ENCODE data around the gene SCAND1. TPM values are rescaled to one million over a fixed set of nuclear protein-coding genes. Genes with fewer than 3 reads are reported as not detected.
"Not testable (repeated sequence)": the region's sequence is repeated elsewhere in the genome, so short reads cannot be mapped to it uniquely, and the experiment has no call there.

Gene SCAND1
- total RNA-seq: 24.5 TPM

DNA sequence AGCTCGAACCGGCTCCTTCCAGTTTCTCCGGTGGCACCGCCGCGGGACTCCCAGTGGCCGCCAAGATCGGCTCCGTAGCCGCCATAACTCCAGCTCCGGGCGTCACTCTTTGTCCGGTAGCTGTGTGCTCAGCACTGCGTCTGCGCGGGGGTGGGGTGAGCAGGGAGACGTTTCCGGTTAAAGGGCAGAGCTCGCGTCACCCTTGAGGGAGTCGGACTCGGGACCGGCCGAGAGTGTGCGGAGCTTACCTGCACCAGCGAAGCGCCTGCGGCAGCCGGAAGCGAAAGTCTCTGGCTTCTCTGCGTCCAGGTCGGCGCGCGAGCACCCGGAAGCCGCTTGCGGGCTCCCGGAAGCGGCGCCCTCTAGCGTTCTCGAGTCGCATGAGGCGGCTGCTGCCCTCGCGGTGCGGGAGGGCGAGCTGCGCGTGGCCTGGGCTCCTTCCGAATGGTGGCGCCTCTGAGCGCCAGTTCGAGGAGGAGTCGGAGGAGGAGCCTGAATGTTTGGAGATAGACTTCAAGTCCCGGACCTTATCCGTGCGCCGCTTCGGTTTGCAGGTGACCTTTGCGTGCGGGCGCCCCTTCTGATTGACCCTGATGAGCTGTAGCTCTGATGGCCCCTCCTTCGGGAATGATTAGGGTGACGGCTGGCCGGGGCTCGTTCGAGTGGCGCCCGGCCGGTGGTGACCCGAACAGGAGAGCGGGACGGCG lies at the start of gene SCAND1:
TSS of gene SCAND1 (minus strand) at position 303 of the 707 bp plus-strand sequence. CDS start at position 85, 218 bp downstream.
- DNase-seq: peak; percentile 99

- DNase-seq: no peak
These were observed 49.7 kb upstream of the SCAND1 start for GRCh38 chr20:36004045-36004444.

- DNase-seq: no peak
These were observed 48.6 kb upstream of the SCAND1 start for GRCh38 chr20:36002855-36003254.

DNA sequence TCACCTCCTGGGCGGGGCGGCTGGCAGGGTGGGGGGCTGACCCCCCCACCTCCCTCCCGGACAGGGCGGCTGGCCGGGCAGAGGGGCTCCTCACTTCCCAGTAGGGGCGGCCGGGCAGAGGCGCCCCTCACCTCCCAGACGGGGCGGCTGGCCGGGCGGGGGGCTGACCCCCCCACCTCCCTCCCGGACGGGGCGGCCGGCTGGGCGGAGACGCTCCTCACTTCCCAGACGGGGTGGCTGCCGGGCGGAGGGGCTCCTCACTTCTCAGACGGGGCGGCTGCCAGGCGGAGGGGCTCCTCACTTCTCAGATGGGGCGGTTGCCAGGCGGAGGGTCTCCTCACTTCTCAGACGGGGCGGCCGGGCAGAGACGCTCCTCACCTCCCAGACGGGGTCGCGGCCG lies 47.0 kb upstream of the SCAND1 start:
- DNase-seq: not testable (repeated sequence)

- not testable (repeated sequence) for DNase-seq
These were observed 42.2 kb upstream of the SCAND1 start for GRCh38 chr20:35996492-35996891.

- DNase-seq: peak; percentile 91
These were observed 40.7 kb upstream of the SCAND1 start for GRCh38 chr20:35994994-35995453.

GRCh38 chr20:35992713-35993335 lies 38.5 kb upstream of the SCAND1 start:
- DNase-seq: peak; percentile 85

GRCh38 chr20:35991142-35991771 lies 37.0 kb upstream of the SCAND1 start:
- DNase-seq: peak; percentile 35

DNA sequence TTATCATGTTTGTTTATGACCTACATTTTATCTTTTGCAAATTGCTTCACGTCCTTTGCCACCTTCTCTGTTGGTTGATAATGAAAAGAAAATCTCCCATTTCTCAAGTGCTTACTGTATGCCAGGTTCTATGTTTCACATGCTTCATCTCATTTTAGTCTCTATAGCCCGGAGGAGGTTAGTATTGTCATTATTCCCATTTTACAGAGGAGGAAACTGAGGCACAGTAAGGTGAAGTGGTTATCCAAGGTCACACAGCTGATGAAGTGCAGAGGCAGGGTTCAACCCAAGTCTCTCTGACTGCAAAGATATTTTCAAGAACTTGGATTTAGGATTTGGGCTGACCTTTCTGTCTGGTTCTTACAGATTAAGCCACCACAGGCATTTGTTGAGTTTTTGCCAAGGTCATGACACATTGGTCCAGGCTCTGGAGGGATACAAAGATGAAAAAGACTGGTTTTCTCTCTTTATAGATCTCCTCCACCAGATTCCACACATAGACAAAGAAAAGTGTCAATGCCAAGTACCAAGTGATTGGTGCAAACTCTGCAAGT lies 34.7 kb upstream of the SCAND1 start:
- DNase-seq: no peak

DNA sequence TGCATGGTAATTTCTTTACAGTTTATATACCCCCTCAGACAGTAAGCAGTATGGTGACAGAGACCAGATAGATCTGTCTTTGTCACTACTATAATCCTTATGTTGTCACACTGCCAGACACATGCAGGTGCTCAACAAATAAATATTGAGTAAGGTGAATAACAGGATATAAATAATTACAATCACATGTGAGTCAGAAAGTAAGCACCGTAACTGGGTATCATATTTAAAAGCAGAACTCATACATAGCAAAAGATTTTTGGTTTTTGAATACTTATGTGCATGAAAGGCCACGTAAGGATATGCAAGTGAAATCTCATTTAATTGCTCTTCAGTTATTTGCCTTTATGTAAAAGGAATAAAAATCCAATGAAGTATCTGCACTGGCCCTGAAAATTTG lies 31.5 kb upstream of the SCAND1 start:
- DNase-seq: no peak

DNA sequence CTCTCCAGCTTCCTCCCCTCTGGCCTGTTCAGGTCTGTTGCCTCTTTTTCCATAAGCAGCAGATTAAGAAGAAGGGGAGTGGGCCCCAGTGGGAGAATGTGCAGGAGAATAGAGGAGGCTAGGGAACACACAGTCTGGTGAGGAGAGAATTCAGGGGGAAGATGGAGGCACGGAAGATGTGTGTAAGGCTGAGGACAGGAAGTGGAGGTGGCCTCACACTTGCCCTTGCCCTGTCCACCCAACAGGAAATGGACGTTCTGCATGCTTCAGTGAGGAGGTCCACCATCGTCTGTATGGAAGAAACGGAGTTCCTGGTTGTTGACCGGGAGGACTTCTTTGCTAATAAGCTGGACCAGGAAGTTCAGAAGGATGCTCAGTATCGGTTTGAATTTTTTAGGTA lies 30.1 kb upstream of the SCAND1 start:
- DNase-seq: no peak

GRCh38 chr20:35981969-35982368 lies 27.7 kb upstream of the SCAND1 start:
- no peak for DNase-seq

GRCh38 chr20:35979544-35979943 lies 25.2 kb upstream of the SCAND1 start:
- DNase-seq: no peak

DNA sequence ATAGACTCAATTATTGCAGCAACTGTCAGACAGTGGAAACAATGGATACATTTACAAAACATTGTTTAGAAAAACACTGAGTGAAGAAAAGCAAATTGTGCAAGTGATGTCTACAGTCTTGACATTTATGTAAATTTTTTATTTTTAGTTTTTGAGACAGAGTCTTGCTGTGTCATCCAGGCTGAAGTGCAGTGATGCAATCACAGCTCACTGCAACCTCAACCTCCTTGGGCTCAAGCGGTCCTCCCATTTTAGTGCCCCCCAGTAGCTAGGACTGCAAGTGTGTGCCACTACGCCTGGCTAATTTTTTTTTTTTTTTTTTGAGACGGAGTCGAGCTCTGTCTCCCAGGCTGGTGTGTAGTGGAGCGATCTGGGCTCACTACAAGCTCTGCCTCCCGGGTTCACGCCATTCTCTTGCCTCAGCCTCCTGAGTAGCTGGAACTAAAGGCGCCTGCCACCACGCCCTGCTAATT lies 23.8 kb upstream of the SCAND1 start:
- no peak for DNase-seq

DNA sequence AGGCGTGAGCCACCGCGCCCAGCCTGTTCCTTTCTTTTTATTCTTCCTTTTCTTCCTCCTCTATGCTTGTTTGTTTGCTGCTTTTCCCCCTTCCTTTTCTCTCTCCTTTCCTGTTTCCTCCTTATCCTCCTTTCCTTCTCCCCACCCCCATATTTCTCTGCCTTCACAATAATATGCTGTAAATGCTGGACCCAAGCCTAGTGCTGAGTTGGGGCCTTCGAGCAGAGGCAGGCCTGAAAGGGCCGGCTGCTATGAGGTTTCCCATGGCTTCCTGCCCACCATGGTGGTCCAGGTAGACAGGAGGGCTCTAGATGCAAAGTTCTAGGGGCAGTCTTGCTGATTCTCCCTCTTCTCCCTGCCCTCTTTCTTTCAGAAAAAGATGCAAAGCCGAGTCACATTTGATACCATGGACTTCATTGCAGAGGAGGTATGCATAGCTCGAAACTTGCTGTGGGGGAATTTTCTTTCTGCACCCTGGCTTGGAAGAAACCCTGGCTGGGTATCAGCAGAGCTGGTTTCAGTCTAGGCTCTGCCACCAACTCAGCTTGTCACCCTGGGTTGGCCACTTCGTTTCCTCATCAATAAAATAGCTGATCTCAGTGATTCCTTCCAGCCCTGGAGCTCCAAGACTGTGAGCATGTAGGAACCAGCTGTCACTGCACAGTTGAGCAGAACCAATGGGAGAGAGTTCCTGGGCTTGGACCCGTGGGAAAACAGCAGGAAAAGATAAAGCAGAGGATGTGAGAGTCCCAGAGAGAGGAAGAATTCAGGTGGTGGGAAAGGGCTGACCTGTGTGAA lies 21.5 kb upstream of the SCAND1 start:
- DNase-seq: no peak

DNA sequence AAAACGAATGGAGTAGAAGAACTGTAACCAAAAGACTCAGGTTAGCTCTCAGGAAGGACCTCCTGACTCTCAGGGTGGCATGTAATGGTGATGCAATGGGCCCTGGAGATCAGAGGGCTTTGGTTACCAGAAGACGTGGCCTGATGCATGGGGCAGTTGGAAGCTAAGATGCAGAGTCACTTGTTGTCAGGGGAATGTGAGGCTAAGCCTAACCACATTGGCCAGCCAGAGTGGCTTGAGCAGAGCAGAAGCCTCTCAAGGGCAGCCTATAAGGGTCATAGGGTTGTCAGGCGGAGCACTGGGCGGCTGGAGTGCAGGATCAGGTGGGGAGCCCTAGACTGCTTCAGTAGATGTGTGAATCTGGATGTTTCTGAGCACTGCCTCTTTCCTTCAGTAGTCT lies 20.0 kb upstream of the SCAND1 start:
- no peak for DNase-seq

- DNase-seq: peak; percentile 69
These were observed 18.2 kb upstream of the SCAND1 start for GRCh38 chr20:35972462-35972861.

- no peak for DNase-seq
These were observed 17.7 kb upstream of the SCAND1 start for GRCh38 chr20:35971981-35972380.

DNA sequence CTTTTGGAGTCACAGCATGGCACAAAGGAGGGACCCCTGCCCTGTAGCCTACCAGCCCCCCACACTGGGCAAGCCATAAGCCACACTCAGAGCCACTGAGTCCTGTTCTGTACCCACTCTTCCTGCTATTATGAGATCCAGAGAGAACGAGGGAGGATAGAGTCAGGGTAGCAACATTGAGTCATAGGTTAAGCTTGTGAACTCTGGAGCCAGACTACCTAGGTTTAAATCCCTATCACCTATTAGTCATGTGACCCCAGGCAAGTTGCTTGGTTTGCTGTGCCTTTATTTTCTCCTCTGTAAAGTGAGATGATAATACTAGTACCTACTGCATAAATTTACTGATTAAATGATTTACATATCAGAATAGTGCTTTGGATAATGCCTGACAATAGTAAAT lies 14.6 kb upstream of the SCAND1 start:
- no peak for DNase-seq

DNA sequence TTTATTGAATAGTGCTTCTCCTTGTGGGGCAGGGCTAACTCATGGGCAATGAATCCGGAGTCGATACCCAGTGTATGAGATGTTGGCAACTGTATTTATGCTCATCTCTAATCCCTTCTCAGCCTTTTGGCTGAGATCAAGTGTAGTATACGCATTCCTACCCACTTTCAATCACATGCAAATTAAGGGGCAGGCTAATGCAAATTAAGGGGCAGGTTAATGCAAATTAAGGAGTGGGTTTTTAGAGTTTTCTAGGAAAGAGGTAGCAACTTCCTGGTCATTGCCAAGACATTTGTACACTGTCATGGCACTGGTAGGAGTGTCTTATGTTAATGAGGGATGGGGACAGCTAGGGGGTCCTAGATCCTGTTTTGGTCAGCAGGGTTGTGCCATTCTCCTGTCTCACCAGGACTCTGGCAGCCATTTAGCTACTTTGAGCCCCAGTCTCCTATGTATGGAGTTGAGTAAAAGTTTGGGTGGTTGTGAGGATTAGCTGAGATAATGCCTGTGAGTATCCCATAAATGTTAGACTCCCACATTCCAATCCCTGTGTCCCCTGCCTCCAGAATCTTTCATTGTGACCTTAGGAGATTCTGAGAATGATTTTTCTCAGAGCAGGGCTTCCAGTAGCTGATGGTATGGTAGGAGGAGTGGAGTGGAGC lies 13.8 kb upstream of the SCAND1 start, which contains the start of gene CNBD2:
TSS of gene CNBD2 (plus strand) at position 612 of the 662 bp plus-strand sequence. CDS start 173 bp downstream, outside the sequence.
- DNase-seq: no peak

DNA sequence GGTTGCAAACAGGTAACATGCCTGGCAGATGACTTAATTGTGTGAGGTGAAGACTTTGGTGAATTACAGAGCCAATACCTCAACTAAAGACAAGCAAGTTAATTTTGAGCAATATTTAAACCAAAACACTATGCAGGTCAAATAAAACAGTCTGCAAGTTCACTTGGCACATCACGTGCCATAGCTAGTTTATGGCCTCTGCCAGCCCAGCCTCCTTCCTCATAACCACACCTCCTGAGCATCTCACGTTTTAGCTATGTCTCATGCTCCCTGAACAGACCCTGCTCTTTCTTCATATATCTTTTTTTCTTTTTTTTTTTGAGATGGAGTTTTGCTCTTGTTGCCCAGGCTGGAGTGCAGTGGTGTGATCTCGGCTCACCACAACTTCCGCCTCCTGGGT lies 9.6 kb upstream of the SCAND1 start:
- no peak for DNase-seq

All from tongue (tissue), 2 donors.